Measurements from ENCODE around the gene FGD2. TPM values are rescaled to one million over a fixed set of nuclear protein-coding genes. Genes with fewer than 3 reads are reported as not detected.

Gene FGD2
- total and polyA plus RNA-seq, 2 donors (not counting 3 experiments of a cell fraction or from before 2014, with no cell fraction given), result not detected

GRCh38 chr6:36979347-36979742, 26.1 kb upstream of the FGD2 start:
- Histone ChIP-seq H3K9me3 (replicated peaks; ENCODE audit: control insufficient read depth, insufficient read depth, low read length) (no peaks in the 10 kb centered on the region), H3K36me3 (ENCODE audit: control insufficient read depth in 2 of 2, extremely low read depth in 1 of 2, insufficient read depth in 2 of 2, low read length in 2 of 2) (peaks cover 20 to 51% of the 10 kb centered on the region in 2 experiments), H3K9ac (replicated peaks; ENCODE audit: extremely low read depth, insufficient read depth, low read length) (no peak overlapping the region), H3K4me1 (ENCODE audit: control insufficient read depth, extremely low read depth, insufficient read depth, low read length) (peaks cover 18% of the 10 kb centered on the region), H2AFZ (ENCODE audit: low read depth, low read length) (no peak overlapping the region), H3K79me2 (ENCODE audit: control insufficient read depth, insufficient read depth, low read length) (peaks cover 64% of the 10 kb centered on the region), H3K4me2 (ENCODE audit: insufficient read depth, low read length) (no peak overlapping the region), H3K27ac (ENCODE audit: insufficient read depth, low read depth, low read length) (no peak overlapping the region), H3K27me3 (ENCODE audit: control insufficient read depth in 2 of 2, insufficient read depth in 2 of 2, low read length in 2 of 2) (no peaks in the 10 kb centered on the region), H4K20me1 (replicated peaks; ENCODE audit: control insufficient read depth, extremely low read depth, insufficient read depth, low read length) (peaks cover 3% of the 10 kb centered on the region), H3K9me1 (replicated peaks; ENCODE audit: control insufficient read depth, extremely low read depth, insufficient read depth, low read length) (no peaks in the 10 kb centered on the region), H3K4me3 (replicated peaks in 1 of 3; ENCODE audit: insufficient read depth in 1 of 3, low read depth in 1 of 3, low read length in 3 of 3) (no peak overlapping the region)
- BruUV-seq (replicated peaks), result no TSS peak
- intact Hi-C loops (cut with micrococcal nuclease) (loop anchor here (1.0 kb wide), 2 partner anchors 94 to 128 kb away; partner anchors contain the start of gene C6orf89), dilution Hi-C loops (cut with MboI; ENCODE audit: extremely low pct_ligation_motif_present, low sequenced_read_pairs) (no loop called here)
- DNase-seq (ENCODE audit: low read depth, low spot score) (peak; percentile 47), FAIRE-seq (peak; percentile 62)
- TF ChIP-seq MYC (IDR thresholded peaks at IDR 0.05; ENCODE audit: low read depth, low read length) (no peak), CTCF (IDR thresholded peaks at IDR 0.05; ENCODE audit: extremely low read depth in 1 of 2, insufficient read depth in 1 of 2, low read depth in 1 of 2, low read length in 2 of 2) (peak; percentile 43 to 53)
- POLR2A ChIA-PET, result no interaction called here
- CTCF ChIA-PET, result interaction anchor here (0.6 to 5.3 kb wide), 8 partner anchors 9 to 231 kb away, joined by 3 to 40 read pairs (median 4); partner anchors contain the start of gene C6orf89

DNA sequence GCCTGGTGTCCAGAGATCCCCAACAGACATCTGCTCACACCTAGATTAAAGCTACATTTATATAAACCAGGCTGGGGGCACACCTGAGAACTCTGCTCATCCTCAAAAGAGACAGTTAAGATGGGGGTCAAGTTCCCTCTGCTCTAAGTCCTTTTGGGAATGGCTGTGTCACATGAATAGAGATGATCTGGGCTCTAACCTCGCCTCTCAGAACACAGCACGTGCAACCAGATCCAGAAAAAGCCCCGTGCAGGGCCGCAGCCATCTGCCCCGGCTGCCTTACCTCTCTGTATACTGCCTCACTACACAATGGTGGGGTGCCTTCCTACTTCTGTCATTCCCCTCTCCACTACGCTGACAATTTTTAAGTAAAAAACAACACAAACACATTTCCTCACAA, 25.3 kb upstream of the FGD2 start:
- dilution Hi-C loops (cut with MboI; ENCODE audit: extremely low pct_ligation_motif_present, low sequenced_read_pairs) (no loop called here), intact Hi-C loops (cut with micrococcal nuclease) (loop anchor here (10.0 kb wide), 1 partner anchor 215 kb away; no protein-coding TSS in a partner anchor)
- ChIA-PET CTCF (interaction anchor here (1.9 kb wide), 1 partner anchor 95 kb away, joined by 8 read pairs; the partner anchor contains the start of gene C6orf89), POLR2A (interaction anchor here (0.6 kb wide), 1 partner anchor 1049 kb away, joined by 6 read pairs; no protein-coding TSS in a partner anchor)
- peaks cover 3% of the 10 kb centered on the region for H4K20me1 ChIP-seq (replicated peaks; ENCODE audit: control insufficient read depth, extremely low read depth, insufficient read depth, low read length)
- H3K36me3 ChIP-seq (ENCODE audit: control insufficient read depth in 2 of 2, extremely low read depth in 1 of 2, insufficient read depth in 2 of 2, low read length in 2 of 2), result peaks cover 20 to 46% of the 10 kb centered on the region in 2 experiments
- no TSS peak for BruUV-seq (replicated peaks)
- no peak overlapping the region for H3K27ac ChIP-seq (ENCODE audit: insufficient read depth, low read depth, low read length)
- H3K27me3 ChIP-seq (ENCODE audit: control insufficient read depth in 2 of 2, insufficient read depth in 2 of 2, low read length in 2 of 2), result no peaks in the 10 kb centered on the region
- H3K9me1 ChIP-seq (replicated peaks; ENCODE audit: control insufficient read depth, extremely low read depth, insufficient read depth, low read length), result no peaks in the 10 kb centered on the region
- no peak for DNase-seq (ENCODE audit: low read depth, low spot score)
- no peak for FAIRE-seq
- H2AFZ ChIP-seq (ENCODE audit: low read depth, low read length), result no peak overlapping the region
- no peak overlapping the region for H3K4me2 ChIP-seq (ENCODE audit: insufficient read depth, low read length)
- H3K9me3 ChIP-seq (replicated peaks; ENCODE audit: control insufficient read depth, insufficient read depth, low read length), result no peaks in the 10 kb centered on the region
- TF ChIP-seq FOS (IDR thresholded peaks at IDR 0.05; ENCODE audit: borderline replicate concordance, insufficient read depth, low read length), result no peak
- no peak for TF ChIP-seq GATA2 (IDR thresholded peaks at IDR 0.05; ENCODE audit: insufficient read depth, insufficient read length, low read depth, low read length)
- TF ChIP-seq EZH2 (IDR thresholded peaks at IDR 0.05; ENCODE audit: borderline replicate concordance, low read depth, low read length, severe bottlenecking), result no peak
- TF ChIP-seq JUN (IDR thresholded peaks at IDR 0.05; ENCODE audit: borderline replicate concordance, insufficient read depth, insufficient read length, low read depth), result no peak
- TF ChIP-seq, protein P1, sequence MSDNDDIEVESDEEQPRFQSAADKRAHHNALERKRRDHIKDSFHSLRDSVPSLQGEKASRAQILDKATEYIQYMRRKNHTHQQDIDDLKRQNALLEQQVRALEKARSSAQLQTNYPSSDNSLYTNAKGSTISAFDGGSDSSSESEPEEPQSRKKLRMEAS (IDR thresholded peaks at IDR 0.05; ENCODE audit: insufficient read depth, insufficient read length), result no peak
- TF ChIP-seq CTCF (IDR thresholded peaks at IDR 0.05; ENCODE audit: extremely low read depth in 1 of 2, insufficient read depth in 1 of 2, low read depth in 1 of 2, low read length in 2 of 2), result no peak
- TF ChIP-seq POLR2AphosphoS5 (IDR thresholded peaks at IDR 0.05; ENCODE audit: insufficient read depth, low read depth, low read length), result no peak
- no peak for TF ChIP-seq POLR2A (IDR thresholded peaks at IDR 0.05; ENCODE audit: low read depth, low read length)
- TF ChIP-seq MYC (IDR thresholded peaks at IDR 0.05; ENCODE audit: low read depth, low read length), result no peak
- H3K9ac ChIP-seq (replicated peaks; ENCODE audit: extremely low read depth, insufficient read depth, low read length), result no peak overlapping the region
- no peak overlapping the region for H3K4me3 ChIP-seq (replicated peaks in 1 of 3; ENCODE audit: insufficient read depth in 1 of 3, low read depth in 1 of 3, low read length in 3 of 3)
- H3K79me2 ChIP-seq (ENCODE audit: control insufficient read depth, insufficient read depth, low read length), result peaks cover 71% of the 10 kb centered on the region
- H3K4me1 ChIP-seq (ENCODE audit: control insufficient read depth, extremely low read depth, insufficient read depth, low read length), result peaks cover 21% of the 10 kb centered on the region

All from endothelial cell of umbilical vein (primary cell).